Stimulated activated CD8-positive, alpha-beta memory T cell treated with anti-CD3 and anti-CD28 coated beads, Interleukin-7, amount 100 ng/mL, for 48 hours (primary cell): ENCODE measurements around the gene HAUS5.

Source experiments
- DNase-seq, 2 donors: peaks; one replicate each; pipeline ENCODE4 v3.0.0-alpha.2; 2020; ENCODE audit warnings: low read depth in 1 of 2; ENCODE audit errors: extremely low read depth in 1 of 2

Gene HAUS5

DNA sequence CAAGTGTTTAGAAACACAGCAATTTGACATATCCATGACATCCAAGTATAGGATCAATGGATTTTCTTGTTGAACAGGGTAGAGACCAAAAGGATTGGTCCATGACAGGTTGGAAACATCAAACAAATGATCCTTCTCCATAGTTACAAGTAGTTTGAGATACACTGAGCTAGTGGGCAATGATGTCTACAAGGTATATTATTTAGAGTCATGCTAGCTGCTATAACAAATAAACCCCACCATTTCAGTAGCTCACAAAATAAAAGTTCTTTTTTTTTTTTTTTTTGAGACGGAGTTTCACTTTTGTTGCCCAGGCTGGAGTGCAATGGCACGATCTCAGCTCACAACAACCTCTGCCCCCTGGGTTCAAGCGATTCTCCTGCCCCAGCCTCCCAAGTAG lies 4.9 kb upstream of the HAUS5 start:
- DNase-seq, result no peak

DNA sequence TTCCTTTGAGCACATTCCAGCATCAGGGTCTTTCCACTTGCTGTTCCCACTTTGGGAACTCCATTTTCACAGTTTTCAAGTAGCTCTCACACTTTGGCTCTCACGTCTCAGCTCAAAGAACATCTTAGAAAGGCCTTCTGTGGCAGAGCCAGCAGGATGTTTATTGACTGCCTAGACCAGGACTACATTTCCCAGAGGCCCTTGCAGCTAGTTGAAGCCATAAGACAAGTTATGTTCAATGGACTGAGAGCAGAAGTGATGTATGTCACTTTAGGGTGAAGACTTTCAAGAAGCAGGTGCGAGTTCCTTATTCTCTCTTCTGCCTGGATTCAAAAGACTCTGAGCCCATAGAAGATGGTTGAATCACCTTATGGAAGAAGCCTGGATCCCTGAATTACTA lies 4.3 kb upstream of the HAUS5 start:
- no peak for DNase-seq

DNA sequence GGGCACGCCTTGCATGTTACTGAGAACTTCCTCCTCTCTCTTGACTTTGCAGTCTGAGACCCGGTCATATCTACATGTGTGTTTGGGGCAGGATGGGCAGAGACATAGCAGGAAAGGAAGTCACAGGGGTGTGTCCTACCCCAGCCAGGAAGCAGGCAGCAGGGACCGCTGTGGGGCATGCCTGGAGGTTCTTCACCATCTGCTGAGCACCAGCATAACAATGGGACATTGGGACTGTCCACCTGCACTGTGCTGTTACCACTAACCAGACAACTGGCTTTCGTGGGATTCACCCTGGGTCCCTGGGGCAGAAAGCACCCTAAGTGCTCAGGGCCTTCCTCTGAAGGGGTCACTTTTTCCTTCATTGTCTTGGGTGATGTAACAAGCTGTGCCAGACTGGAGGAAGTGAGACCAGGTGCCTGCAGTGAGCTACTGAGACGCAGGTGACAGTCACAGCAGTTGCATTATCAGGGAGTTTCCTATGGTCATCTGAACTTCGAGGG lies 2.6 kb upstream of the HAUS5 start:
- no peak for DNase-seq

DNA sequence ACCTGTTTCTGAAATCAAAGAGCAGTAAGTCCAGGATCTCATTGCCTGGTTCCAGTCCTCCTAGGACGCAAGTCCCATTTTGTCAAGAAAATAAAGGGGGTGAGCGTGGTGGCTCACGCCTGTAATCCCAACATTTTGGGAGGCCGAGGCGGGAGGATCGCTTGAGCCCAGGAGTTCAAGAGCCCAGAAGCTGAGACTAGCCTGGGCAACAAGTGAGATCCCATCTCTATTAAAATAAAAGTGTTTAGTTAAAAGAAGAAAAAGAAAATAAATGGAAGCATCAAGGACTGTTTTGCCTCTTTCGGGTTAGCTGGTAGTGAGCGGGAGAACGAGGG lies 344 bp upstream of the HAUS5 start:
- no peak for DNase-seq

DNA sequence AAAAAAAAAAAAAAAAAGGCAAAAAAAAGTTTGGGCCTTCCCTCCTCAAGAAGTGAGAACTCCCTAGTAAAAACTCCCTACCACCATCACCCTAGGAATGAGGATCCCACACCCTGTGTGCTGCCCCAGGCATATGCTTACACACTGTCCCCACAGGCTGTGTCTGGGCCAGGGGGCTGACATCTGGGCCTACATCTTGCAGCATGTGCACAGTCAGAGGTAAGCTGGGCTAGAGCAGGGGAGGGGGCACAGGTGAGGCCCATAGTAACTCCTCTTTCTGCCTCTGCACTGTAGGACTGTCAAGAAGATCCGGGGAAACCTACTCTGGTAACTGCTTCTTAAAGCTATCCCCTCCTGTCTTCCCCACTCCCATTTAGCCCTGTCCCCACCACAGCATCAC lies 1.0 kb downstream of the HAUS5 start:
- no peak for DNase-seq

DNA sequence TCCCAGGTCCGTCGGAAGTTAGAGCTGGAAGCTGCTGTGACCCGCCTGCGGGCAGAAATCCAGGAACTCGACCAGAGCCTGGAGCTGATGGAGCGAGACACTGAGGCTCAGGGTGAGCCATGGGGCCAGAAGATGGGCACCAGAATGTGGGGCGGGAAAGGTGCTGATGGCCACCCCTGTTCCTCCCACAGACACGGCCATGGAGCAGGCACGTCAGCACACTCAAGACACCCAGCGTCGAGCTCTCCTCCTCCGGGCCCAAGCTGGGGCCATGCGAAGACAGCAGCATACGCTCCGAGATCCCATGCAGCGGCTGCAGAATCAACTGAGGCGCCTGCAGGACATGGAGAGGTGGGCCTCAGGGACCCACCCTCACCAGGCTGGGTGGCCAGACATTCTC lies 2.5 kb downstream of the HAUS5 start:
- no peak for DNase-seq

DNA sequence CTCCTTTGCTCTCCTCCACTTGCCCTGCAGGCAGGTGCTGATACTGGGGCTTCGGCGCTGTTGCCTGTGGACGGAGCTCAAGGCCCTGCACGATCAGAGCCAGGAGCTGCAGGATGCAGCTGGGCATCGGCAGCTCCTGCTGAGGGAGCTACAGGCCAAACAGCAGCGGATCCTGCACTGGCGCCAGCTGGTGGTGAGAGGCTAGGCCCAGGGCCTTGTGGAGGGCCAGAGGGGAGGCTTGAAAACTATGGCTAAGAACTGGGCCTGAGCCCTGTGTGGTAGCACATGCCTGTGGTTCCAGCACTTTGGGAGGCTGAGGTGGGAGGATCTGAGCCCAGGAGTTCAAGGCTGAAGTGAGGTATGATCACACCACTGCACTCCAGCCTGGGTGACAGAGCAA lies 6.3 kb downstream of the HAUS5 start:
- no peak for DNase-seq

DNA sequence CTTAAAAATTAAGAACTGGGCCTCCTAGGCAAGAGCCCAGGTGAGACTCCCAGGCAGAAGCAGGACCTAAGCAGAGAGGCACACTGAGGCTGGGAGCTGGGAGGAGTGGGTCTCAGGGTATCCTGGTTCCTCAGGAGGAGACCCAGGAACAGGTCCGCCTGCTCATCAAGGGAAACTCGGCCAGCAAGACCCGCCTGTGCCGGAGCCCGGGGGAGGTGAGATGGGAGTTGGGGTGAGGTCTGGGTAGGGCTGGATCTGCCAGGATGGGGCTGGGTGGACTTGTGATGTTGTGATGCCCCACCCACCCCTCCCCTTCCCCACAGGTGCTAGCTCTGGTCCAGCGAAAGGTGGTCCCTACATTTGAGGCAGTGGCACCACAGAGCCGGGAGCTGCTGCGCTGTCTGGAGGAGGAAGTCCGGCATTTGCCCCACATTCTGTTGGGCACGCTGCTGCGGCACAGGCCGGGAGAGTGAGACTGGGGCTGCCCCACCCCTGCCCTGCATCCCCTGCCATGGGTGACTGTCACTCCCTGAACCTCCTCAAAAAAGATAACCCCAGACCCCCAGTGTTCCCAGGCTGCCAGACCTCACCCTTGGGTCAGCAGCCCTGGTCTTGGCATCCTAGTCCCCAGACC lies 6.9 kb downstream of the HAUS5 start:
- DNase-seq, result no peak

DNA sequence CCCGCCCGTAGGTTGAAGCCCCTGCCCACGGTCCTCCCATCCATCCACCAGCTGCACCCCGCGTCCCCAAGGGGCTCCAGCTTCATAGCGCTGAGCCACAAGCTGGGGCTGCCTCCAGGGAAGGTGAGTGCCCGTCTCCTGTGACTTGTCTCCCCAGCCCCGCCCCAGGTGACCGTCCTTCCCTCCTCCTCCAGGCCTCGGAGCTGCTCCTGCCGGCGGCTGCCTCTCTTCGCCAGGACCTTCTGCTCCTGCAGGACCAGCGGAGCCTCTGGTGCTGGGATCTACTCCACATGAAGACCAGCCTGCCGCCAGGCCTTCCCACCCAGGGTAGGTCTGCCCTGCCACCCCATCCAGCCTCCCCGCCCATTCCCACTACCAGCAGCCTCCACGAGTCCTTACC lies 7.5 kb downstream of the HAUS5 start:
- no peak for DNase-seq

DNA sequence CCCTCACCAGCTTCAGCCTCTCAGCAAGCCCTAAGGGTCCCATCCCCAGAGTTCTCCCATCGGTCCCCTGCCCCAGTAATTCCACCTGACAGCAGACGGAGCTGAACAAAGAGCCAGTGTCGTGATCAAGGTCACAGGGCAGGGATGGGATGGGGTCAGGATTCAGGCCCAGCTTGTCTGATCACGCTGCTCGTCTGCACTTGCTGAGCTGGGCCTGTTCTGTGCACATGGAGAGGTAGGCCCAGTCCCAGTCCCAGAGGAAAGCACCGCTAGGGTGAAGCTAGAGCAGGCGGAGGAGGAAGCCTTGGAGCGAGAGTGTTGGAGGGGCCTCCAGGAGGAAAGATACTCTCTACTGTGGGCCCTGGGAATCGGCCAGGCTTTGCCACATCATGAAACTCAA lies 9.2 kb downstream of the HAUS5 start:
- DNase-seq, result no peak

DNA sequence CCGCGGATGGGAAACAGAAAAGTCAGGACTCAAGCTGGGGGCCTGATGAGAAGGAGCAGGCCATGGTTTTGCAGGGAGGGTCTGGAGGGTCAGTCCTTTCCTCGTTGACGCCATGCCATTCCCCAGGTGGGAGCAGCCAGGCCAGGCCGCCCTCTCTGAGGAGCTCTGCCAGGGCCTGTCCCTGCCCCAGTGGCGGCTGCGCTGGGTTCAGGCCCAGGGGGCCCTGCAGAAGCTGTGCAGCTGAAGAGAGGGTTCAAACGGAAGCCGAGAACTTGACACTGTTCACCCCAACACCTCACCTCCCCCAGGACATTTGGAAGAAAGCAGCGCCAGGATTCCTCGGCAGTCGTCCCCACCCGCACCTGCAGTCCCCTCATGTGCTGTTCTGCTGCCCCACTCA lies 10.2 kb downstream of the HAUS5 start:
- no peak for DNase-seq

DNA sequence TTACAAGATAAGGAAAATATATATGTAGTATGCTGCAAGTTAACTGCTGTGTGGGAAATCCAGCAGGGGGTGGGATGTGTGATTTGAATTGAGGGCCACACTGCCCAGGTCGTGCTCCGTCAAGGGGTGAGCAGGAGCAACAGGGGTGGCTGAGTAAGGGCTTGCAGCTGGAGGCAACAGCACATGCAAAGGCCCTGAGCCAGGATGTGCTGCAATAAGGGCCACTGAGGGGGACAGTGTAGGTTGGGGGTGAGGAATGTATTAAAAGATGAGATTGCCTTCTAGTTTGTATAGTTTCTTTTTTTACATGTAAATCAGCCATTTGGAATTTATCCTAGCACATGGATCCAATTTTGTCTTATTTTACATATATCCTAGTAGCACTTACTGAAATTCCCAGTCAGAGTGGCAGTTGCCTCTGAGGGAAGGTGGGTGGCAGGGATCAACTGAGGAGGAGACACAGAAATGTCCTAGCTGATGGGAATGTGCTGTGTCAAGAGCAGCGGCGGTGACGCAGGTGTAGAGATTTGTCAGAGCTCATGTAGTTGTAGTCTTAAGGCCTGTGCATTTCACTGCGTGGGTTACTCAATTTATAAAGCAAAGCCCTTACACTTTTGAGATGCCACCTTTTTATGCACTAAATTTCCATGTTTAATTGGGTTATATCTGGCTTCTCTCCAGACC lies 10.9 kb downstream of the HAUS5 start:
- no peak for DNase-seq

DNA sequence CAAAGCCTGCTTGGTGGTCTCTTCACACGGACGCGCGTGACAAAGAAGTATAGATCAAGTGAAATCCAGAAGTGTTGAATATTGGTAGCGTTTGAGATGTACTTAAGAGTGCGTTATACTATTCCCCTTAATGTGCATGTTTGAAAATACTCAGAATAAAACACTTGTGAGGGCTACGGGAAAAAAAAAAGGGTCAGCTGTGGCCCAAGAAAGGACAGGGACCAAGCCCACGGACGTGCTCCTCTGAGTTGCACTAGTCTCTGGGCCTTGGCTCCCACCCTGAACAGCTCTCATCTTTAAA lies 15.7 kb downstream of the HAUS5 start:
- DNase-seq, result no peak

DNA sequence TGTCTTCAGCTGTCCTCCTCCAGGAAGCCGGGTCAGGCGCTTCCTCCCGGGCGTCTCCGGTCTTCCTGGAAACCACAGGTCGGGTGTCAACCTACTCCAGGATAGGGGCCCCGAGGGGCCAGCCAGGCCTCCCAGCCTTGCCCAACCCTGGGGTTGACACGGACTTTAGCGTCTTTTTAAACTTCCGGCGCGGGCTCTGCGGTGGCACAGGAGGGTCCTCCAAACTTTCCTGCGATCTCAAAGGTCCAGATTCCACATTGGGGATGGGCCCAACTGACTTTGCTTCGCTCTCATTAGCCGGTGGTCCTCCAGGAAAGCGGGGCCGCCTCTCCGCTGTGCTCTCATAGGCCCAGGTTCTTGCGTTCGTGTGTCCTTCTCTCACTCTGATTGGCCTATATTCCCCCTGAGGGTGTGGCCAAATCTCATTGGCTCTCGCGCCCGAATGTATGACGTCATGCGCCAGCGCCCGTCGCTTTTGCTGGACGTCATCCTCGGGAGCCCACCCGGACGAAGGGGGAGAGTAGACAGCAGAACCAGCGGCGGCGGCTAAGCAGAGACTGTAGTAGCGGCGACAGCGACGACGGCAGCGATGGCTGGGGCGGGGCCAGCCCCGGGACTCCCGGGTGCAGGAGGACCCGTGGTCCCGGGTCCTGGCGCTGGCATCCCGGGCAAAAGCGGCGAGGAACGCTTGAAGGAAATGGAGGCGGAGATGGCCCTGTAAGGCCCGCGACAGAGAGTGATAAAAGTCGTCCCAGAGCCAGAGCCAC lies 16.2 kb downstream of the HAUS5 start, which contains the start of gene RBM42:
Gene RBM42, plus strand, starts transcription at position 472 of the 767 bp plus-strand sequence. Its CDS starts 118 bp downstream, at position 590.
- DNase-seq, result peak; percentile 94 to 98

DNA sequence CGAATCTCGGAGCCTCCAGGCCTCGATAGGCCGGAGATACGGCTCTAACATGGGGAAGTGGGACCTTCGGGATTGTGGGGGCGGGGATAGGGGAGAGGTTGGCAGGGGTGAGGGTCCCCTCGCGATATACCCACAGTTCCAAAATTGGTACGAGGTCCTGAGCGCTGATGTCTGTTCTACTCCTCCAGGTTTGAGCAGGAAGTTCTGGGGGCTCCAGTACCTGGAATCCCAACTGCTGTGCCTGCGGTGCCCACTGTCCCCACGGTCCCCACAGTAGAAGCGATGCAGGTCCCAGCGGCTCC lies 16.7 kb downstream of the HAUS5 start:
- DNase-seq, result no peak

DNA sequence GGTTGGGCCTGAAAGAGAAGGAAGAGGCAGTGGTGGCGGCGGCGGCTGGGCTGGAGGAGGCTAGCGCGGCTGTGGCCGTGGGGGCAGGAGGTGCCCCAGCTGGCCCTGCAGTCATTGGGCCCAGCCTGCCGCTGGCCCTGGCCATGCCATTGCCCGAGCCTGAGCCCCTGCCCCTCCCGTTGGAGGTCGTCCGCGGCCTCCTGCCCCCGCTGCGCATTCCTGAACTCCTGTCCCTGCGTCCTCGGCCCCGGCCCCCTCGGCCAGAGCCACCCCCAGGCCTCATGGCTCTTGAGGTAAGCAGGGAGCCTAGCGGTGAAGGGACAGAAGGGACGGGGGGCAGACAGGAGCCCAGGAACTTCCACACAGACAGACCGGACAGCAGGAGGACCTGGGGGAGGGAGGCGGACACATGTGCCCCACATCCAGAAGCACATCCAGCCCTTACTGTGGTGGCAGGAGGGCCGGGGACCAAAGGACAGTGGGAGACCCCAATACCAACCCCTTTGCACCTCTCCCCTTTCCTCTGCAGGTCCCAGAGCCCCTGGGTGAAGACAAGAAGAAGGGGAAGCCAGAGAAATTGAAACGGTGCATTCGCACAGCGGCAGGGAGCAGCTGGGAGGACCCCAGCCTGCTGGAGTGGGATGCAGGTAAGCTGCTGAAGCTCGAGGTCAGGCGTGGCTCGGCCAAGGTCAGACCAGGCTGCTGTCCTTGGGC lies 21.3 kb downstream of the HAUS5 start:
- DNase-seq, result no peak

DNA sequence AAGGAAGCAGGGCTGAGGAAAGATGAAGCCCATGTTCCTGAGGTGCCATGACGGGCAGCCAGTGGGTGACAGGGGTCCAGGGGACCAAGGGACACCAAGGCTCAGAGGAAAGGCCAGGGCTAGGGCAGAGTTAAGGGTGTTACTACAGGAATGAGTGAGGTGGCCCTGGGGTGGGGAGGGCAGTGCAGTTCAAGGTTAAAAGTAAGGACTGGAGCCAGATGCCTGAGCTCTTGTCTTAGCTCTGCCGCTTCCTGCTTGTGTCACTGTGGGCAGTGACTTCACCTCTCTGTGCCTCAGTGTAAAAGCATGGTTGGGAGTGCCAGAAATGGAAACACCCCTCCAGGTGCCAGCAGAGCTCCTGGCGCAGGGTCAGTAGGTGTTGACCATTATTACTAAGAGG lies 24.1 kb downstream of the HAUS5 start:
- DNase-seq, result no peak

DNA sequence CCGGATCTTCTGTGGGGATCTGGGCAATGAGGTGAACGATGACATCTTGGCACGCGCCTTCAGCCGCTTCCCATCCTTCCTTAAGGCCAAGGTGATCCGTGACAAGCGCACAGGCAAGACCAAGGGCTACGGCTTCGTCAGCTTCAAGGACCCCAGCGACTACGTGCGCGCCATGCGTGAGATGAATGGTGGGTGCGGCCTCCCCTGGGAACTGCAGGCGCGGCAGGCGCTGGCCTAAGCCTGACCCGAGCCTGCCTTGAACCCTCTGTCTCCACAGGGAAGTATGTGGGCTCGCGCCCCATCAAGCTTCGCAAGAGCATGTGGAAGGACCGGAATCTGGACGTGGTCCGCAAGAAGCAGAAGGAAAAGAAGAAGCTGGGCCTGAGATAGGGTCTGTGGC lies 24.6 kb downstream of the HAUS5 start:
- DNase-seq, result no peak

DNA sequence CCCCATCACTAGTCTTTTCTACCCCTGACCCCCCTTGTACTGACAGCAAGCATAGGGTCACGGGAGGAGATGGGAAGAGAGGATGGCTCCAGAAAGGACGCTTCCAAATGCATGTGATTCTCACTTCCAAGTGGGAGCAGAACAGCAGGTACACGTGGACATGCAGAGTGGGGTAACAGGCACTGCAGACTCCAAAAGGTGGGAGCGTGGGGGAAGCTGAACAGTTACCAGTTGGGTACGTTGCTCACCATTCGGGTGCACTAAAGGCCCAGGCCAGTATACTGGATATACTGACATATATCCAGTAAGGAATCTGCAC lies 26.7 kb downstream of the HAUS5 start:
- DNase-seq, result no peak

DNA sequence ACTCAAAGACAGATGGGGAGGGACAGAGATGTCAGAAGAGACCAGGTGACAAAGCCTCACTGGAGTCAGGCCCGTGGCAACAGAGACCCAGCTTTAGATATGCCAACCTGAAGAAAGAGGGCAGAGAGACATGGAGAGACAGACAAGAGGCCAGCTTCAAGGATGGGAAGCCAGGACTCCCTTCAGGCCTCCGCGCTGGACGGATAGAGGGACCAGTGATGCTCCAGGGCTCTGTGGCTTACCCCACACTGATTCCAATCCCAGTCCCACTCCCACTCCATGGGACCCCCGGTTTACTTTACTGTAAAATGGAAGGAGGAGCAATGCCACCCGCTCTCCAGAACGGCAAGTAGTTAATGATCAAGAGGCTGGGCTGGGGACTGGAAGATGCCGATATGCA lies 27.3 kb downstream of the HAUS5 start:
- DNase-seq, result no peak

DNA sequence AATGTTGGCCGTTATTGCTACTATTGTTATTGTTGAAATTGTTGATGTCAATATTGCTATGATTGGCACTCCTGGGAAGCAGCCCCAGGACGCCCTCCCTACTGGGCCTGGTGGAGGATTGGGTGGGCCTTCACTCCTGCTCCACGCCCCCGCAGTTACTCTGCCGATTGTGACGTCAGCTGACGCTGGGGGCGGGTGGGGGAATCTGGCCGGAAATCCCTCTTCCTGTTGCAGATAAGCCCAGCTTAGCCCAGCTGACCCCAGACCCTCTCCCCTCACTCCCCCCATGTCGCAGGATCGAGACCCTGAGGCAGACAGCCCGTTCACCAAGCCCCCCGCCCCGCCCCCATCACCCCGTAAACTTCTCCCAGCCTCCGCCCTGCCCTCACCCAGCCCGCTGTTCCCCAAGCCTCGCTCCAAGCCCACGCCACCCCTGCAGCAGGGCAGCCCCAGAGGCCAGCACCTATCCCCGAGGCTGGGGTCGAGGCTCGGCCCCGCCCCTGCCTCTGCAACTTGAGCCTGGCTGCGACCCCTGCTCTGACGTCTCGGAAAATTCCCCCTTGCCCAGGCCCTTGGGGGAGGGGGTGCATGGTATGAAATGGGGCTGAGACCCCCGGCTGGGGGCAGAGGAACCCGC lies 29.1 kb downstream of the HAUS5 start, which contains the start of gene ETV2:
Gene ETV2, plus strand, starts transcription at position 231 of the 637 bp plus-strand sequence. CDS start 716 bp downstream, outside the sequence.
- DNase-seq, result peak; percentile 39 to 43
